Breast epithelium (tissue), 4 donors: Measurements from ENCODE around the gene ANKRD33. TPM values are rescaled to one million over a fixed set of nuclear protein-coding genes. Genes with fewer than 3 reads are reported as not detected.

ENCODE experiments used
- DNase-seq, 2 donors: peaks; one replicate each; pipeline ENCODE4 v3.0.0-alpha.2; 2019; ENCODE audit warnings: low spot score in 2 of 2
- H3K27ac ChIP-seq, 2 donors: fragments of 200-600 bp; sonication (generic) in 1 of 2; one replicate each; pipeline ENCODE4 v1.5.1; 2016 to 2019; ENCODE audit warnings: mild to moderate bottlenecking in 1 of 2
- H3K27me3 ChIP-seq, 2 donors: fragments of 200-600 bp; sonication (generic) in 1 of 2; one replicate each; pipeline versions ENCODE4 v1.5.1 to v1.6.0; 2017 to 2019; ENCODE audit warnings: control low read depth in 1 of 2, mild to moderate bottlenecking in 1 of 2
- H3K36me3 ChIP-seq: fragments of 200-600 bp; one replicate; pipeline ENCODE4 v1.5.1; 2019
- H3K4me1 ChIP-seq, 2 donors: fragments of 200-600 bp; sonication (generic); one replicate each; pipeline ENCODE4 v1.5.1; 2016 to 2019; ENCODE audit warnings: control low read depth in 1 of 2
- H3K4me3 ChIP-seq, 3 donors: fragments of 200-600 bp; sonication (generic); 1 replicate in 2 of 3; 2 replicates in 1 of 3; pipeline ENCODE4 v1.5.1; 2016 to 2019; ENCODE audit warnings: mild to moderate bottlenecking in 3 of 3, moderate library complexity in 2 of 3
- H3K9me3 ChIP-seq, 2 donors: fragments of 200-600 bp; sonication (generic) in 1 of 2; one replicate each; pipeline ENCODE4 v1.5.1; 2016 to 2019; ENCODE audit warnings: control low read depth in 1 of 2
- CTCF ChIP-seq, 3 donors: fragments of 450-650 bp; IDR thresholded peaks; one replicate each; pipeline ENCODE4 v1.5.1; 2016 to 2017; ENCODE audit warnings: antibody characterized with exemption in 3 of 3, mild to moderate bottlenecking in 3 of 3, moderate library complexity in 3 of 3
- POLR2A ChIP-seq: fragments of 450-650 bp; IDR thresholded peaks from one replicate; pipeline ENCODE4 v1.6.1; 2016; ENCODE audit warnings: antibody characterized with exemption, mild to moderate bottlenecking, moderate library complexity
- POLR2AphosphoS5 ChIP-seq, 3 donors: sonication (generic); formaldehyde crosslinking; IDR thresholded peaks; one replicate each; pipeline ENCODE4 v1.6.1; 2017; ENCODE audit warnings: antibody characterized with exemption in 3 of 3
- intact Hi-C: fragments of 100-400 bp; cut with DNase I; formaldehyde crosslinking; loops from one replicate; pipeline ENCODE4 v1.15.1; 2023; ENCODE audit warnings: low total_unique reads
- total RNA-seq, 3 donors: library from RNA; depleted of rRNA; stranded (reverse); fragments of >200 nt; gene quantifications; one replicate each; pipeline ENCODE4 v1.1.0, GENCODE V29; 2016

Gene ANKRD33
- total RNA-seq, 3 donors from 2014 or later = not detected

GRCh38 chr12:51911788-51912711 lies 24.1 kb downstream of the ANKRD33 start:
- no peak for TF ChIP-seq CTCF (IDR thresholded peaks at IDR 0.05)
- TF ChIP-seq POLR2AphosphoS5 (IDR thresholded peaks at IDR 0.05) = no peak
- no peak for TF ChIP-seq POLR2A
- Histone ChIP-seq H3K9me3 (no peaks in the 10 kb centered on the region), H3K36me3 (no peaks in the 10 kb centered on the region), H3K27ac (peak overlapping the region in 1 of 2 donors; percentile 84), H3K27me3 (no peaks in the 10 kb centered on the region), H3K4me1 (peaks cover 0 to 13% of the 10 kb centered on the region in 2 donors), H3K4me3 (peak overlapping the region in 2 of 3 donors; percentile 9 to 28)
- DNase-seq = no peak
- intact Hi-C loops = no loop called here

- intact Hi-C loops = no loop called here
- Histone ChIP-seq H3K4me3 (peak overlapping the region in 1 of 3 donors; percentile 33), H3K27me3 (no peaks in the 10 kb centered on the region), H3K36me3 (no peaks in the 10 kb centered on the region), H3K9me3 (no peaks in the 10 kb centered on the region), H3K4me1 (peaks cover 0 to 7% of the 10 kb centered on the region in 2 donors), H3K27ac (peak overlapping the region in 1 of 2 donors; percentile 84)
- DNase-seq = no peak
- TF ChIP-seq POLR2A (no peak), CTCF (IDR thresholded peaks at IDR 0.05) (no peak), POLR2AphosphoS5 (IDR thresholded peaks at IDR 0.05) (no peak)
Measured at GRCh38 chr12:51913071-51914033, 25.4 kb downstream of the ANKRD33 start.

- no peaks in the 10 kb centered on the region for H3K27me3 ChIP-seq
- DNase-seq = no peak
- intact Hi-C loops = no loop called here
- TF ChIP-seq POLR2AphosphoS5 (IDR thresholded peaks at IDR 0.05) (no peak), CTCF (IDR thresholded peaks at IDR 0.05) (no peak), POLR2A (no peak)
- peak overlapping the region in 1 of 3 donors; percentile 33 for H3K4me3 ChIP-seq
- no peaks in the 10 kb centered on the region for H3K9me3 ChIP-seq
- H3K4me1 ChIP-seq = peaks cover 0 to 7% of the 10 kb centered on the region in 2 donors
- H3K36me3 ChIP-seq = no peaks in the 10 kb centered on the region
- peak overlapping the region in 1 of 2 donors; percentile 84 for H3K27ac ChIP-seq
Measured at GRCh38 chr12:51914034-51914923, 26.4 kb downstream of the ANKRD33 start.

- Histone ChIP-seq H3K4me1 (peaks cover 0 to 7% of the 10 kb centered on the region in 2 donors), H3K27me3 (no peaks in the 10 kb centered on the region), H3K9me3 (no peaks in the 10 kb centered on the region), H3K36me3 (no peaks in the 10 kb centered on the region), H3K4me3 (no peak overlapping the region), H3K27ac (no peak overlapping the region)
- no peak for DNase-seq
- intact Hi-C loops = no loop called here
- TF ChIP-seq POLR2AphosphoS5 (IDR thresholded peaks at IDR 0.05) = no peak
- TF ChIP-seq POLR2A = no peak
- no peak for TF ChIP-seq CTCF (IDR thresholded peaks at IDR 0.05)
Measured at GRCh38 chr12:51915003-51915625, 27.2 kb downstream of the ANKRD33 start.
